HFFc6 (cell line): ENCODE measurements around the gene ZMIZ2. TPM values are rescaled to one million over a fixed set of nuclear protein-coding genes. Genes with fewer than 3 reads are reported as not detected.

Experiments used
- DNase-seq: peaks from one replicate; pipeline ENCODE4 v3.0.0-alpha.2; 2018
- H3K27ac Mint-ChIP-seq: 2 replicates; pipeline ENCODE4 v1.8.0; 2020; ENCODE audit warnings: mild to moderate bottlenecking, mixed read lengths
- H3K27me3 Mint-ChIP-seq: 2 replicates; pipeline ENCODE4 v1.8.0; 2021; ENCODE audit warnings: mild to moderate bottlenecking, moderate library complexity, mixed read lengths; ENCODE audit not compliant: insufficient read depth
- H3K36me3 Mint-ChIP-seq: 2 replicates; pipeline ENCODE4 v1.8.0; 2021; ENCODE audit warnings: low read depth, mixed read lengths
- H3K4me1 Mint-ChIP-seq: 2 replicates; pipeline ENCODE4 v1.8.0; 2020; ENCODE audit warnings: low read depth, mixed read lengths
- H3K4me3 Mint-ChIP-seq: 2 replicates; pipeline ENCODE4 v1.8.0; 2020; ENCODE audit warnings: mild to moderate bottlenecking, moderate library complexity, mixed read lengths
- H3K9me3 Mint-ChIP-seq: 2 replicates; pipeline ENCODE4 v1.8.0; 2020; ENCODE audit warnings: mild to moderate bottlenecking, mixed read lengths
- CTCF ChIP-seq: fragments of 200-600 bp; sonication (generic); IDR thresholded peaks from 2 replicates; pipeline ENCODE4 v1.5.0; 2021; ENCODE audit warnings: antibody characterized with exemption, mild to moderate bottlenecking
- total RNA-seq, 6 experiments: library from RNA; stranded (reverse); fragmentation: NEBNext Ultra II Directional; extraction: Animal tissue kit (Norgen Biotek cat#: 25700); gene quantifications; 2 replicates in 1 of 6; 3 replicates in 5 of 6; pipeline ENCODE4 v1.2.3, GENCODE V29; 2021

The ZMIZ2 gene
- total RNA-seq, 6 experiments from 2014 or later = 33.2 to 42.4 (median 36.6) TPM

GRCh38 chr7:44733708-44734481 lies 14.8 kb upstream of the ZMIZ2 start:
- no peaks in the 10 kb centered on the region for H3K36me3 Mint-ChIP-seq

GRCh38 chr7:44735403-44736165 lies 13.1 kb upstream of the ZMIZ2 start:
- Mint-ChIP-seq H3K9me3 (no peaks in the 10 kb centered on the region), H3K27ac (peak overlapping the region; percentile 84), H3K4me1 (peaks cover 26% of the 10 kb centered on the region), H3K4me3 (peak overlapping the region; percentile 59), H3K36me3 (no peaks in the 10 kb centered on the region), H3K27me3 (no peaks in the 10 kb centered on the region; the same call in 1 of the 2 replicates)
- TF ChIP-seq CTCF = no peak
- DNase-seq = peak; percentile 97

More at GRCh38 chr7:44733708-44734481, 14.8 kb upstream of the ZMIZ2 start:
- no peak for TF ChIP-seq CTCF
- peak; percentile 86 for DNase-seq
- no peaks in the 10 kb centered on the region; the same call in 1 of the 2 replicates for H3K27me3 Mint-ChIP-seq
- H3K27ac Mint-ChIP-seq = peak overlapping the region; percentile 84
- peak overlapping the region; percentile 36; the same call in 1 of the 2 replicates for H3K4me3 Mint-ChIP-seq
- peaks cover 31% of the 10 kb centered on the region for H3K4me1 Mint-ChIP-seq
- no peaks in the 10 kb centered on the region for H3K9me3 Mint-ChIP-seq

GRCh38 chr7:44736896-44737295 lies 11.8 kb upstream of the ZMIZ2 start:
- TF ChIP-seq CTCF = no peak
- H3K36me3 Mint-ChIP-seq = no peaks in the 10 kb centered on the region
- no peak for DNase-seq
- H3K4me3 Mint-ChIP-seq = no peak overlapping the region
- H3K27ac Mint-ChIP-seq = peak overlapping the region; percentile 20; the same call in 1 of the 2 replicates
- peaks cover 26% of the 10 kb centered on the region for H3K4me1 Mint-ChIP-seq
- peaks cover 2% of the 10 kb centered on the region for H3K27me3 Mint-ChIP-seq
- no peaks in the 10 kb centered on the region for H3K9me3 Mint-ChIP-seq

GRCh38 chr7:44738051-44738723 lies 10.5 kb upstream of the ZMIZ2 start:
- no peak for TF ChIP-seq CTCF
- Mint-ChIP-seq H3K27ac (no peak overlapping the region), H3K4me3 (no peak overlapping the region), H3K27me3 (peaks cover 2% of the 10 kb centered on the region), H3K4me1 (peaks cover 26% of the 10 kb centered on the region), H3K9me3 (no peaks in the 10 kb centered on the region), H3K36me3 (no peaks in the 10 kb centered on the region)
- DNase-seq = no peak

GRCh38 chr7:44738876-44739665 lies 9.6 kb upstream of the ZMIZ2 start:
- Mint-ChIP-seq H3K4me3 (no peak overlapping the region), H3K36me3 (no peaks in the 10 kb centered on the region), H3K27me3 (peaks cover 2% of the 10 kb centered on the region), H3K27ac (no peak overlapping the region), H3K9me3 (no peaks in the 10 kb centered on the region), H3K4me1 (peaks cover 23% of the 10 kb centered on the region)
- no peak for TF ChIP-seq CTCF
- no peak for DNase-seq
